K562 (cell line): ENCODE data around the gene RHBG. TPM values are rescaled to one million over a fixed set of nuclear protein-coding genes. Genes with fewer than 3 reads are reported as not detected.
A peak's percentile ranks its signal among the peaks of the same experiment; 100 is the strongest.

Experiments
- ADNP ChIP-seq: fragments of 200-800 bp; sonication (Bioruptor generic); IDR thresholded peaks from 2 replicates; pipeline ENCODE4 v1.6.1; 2016; ENCODE audit warnings: missing genetic modification characterization, missing compliant biosample characterization
- BRD9 ChIP-seq: fragments of 450-650 bp; IDR thresholded peaks from 2 replicates; pipeline ENCODE4 v1.6.1; 2018; ENCODE audit warnings: low read depth; ENCODE audit not compliant: partially characterized antibody
- CBFA2T2 ChIP-seq: fragments of 450-650 bp; conservative IDR thresholded peaks from 2 replicates; pipeline ENCODE4 v1.6.1; 2017; ENCODE audit warnings: mild to moderate bottlenecking
- EP400 ChIP-seq: fragments of 450-650 bp; IDR thresholded peaks from 2 replicates; pipeline ENCODE4 v1.6.1; 2017; ENCODE audit warnings: antibody characterized with exemption, mild to moderate bottlenecking, moderate library complexity
- ESRRB ChIP-seq: fragments of 250-450 bp; sonication (Bioruptor Pico); IDR thresholded peaks from 2 replicates; pipeline ENCODE4 v1.5.0; 2020; ENCODE audit warnings: mild to moderate bottlenecking, moderate library complexity, borderline replicate concordance
- FIP1L1 ChIP-seq: fragments of 200-400 bp; formaldehyde crosslinking; IDR thresholded peaks from 2 replicates; pipeline ENCODE4 v1.6.1; 2018; ENCODE audit warnings: mild to moderate bottlenecking, low read depth, low read length; ENCODE audit not compliant: poor library complexity, severe bottlenecking
- MEF2A ChIP-seq: IDR thresholded peaks from 2 replicates; pipeline ENCODE4 v1.6.1; 2011; ENCODE audit warnings: low read depth, mild to moderate bottlenecking, low read length, moderate library complexity; ENCODE audit not compliant: control insufficient read depth
- NFIC ChIP-seq: fragments of 450-650 bp; IDR thresholded peaks from 2 replicates; pipeline ENCODE4 v1.6.1; 2017; ENCODE audit warnings: mild to moderate bottlenecking, inconsistent platforms
- NONO ChIP-seq, 2 experiments: fragments of 200-400 bp in 1 of 2; fragments of 450-650 bp in 1 of 2; formaldehyde crosslinking in 1 of 2; IDR thresholded peaks; 2 replicates each; pipeline ENCODE4 v1.6.1; 2017; ENCODE audit warnings: low read depth in 2 of 2, mild to moderate bottlenecking in 2 of 2, moderate library complexity in 2 of 2, low read length in 1 of 2
- NR3C1 ChIP-seq: sonication (generic); formaldehyde crosslinking; IDR thresholded peaks from 2 replicates; pipeline ENCODE4 v1.8.1; 2022; ENCODE audit warnings: missing genetic modification reagents
- RBBP5 ChIP-seq: fragments of 200-600 bp; sonication (generic); IDR thresholded peaks from 2 replicates; pipeline ENCODE4 v1.6.1; 2012; ENCODE audit warnings: borderline replicate concordance, mild to moderate bottlenecking, low read length, control low read depth, inconsistent platforms; ENCODE audit not compliant: insufficient read depth, poor library complexity, severe bottlenecking
- RREB1 ChIP-seq: fragments of 250-450 bp; sonication (Bioruptor Pico); IDR thresholded peaks from 2 replicates; pipeline ENCODE4 v1.4.0; 2020
- ZBTB2 ChIP-seq: fragments of 450-650 bp; IDR thresholded peaks from 2 replicates; pipeline ENCODE4 v1.6.1; 2016; ENCODE audit warnings: antibody characterized with exemption
- ZFP30 ChIP-seq: fragments of 250-450 bp; sonication (Bioruptor Pico); IDR thresholded peaks from 2 replicates; pipeline ENCODE4 v1.8.0; 2022; ENCODE audit warnings: moderate library complexity, mild to moderate bottlenecking, inconsistent platforms, borderline replicate concordance
- ZNF12 ChIP-seq: sonication (generic); formaldehyde crosslinking; IDR thresholded peaks from 2 replicates; pipeline ENCODE4 v1.4.0; 2020; ENCODE audit warnings: mild to moderate bottlenecking, missing genetic modification reagents
- ZNF146 ChIP-seq: IDR thresholded peaks from one replicate; pipeline ENCODE4 v1.6.1; 2018; ENCODE audit warnings: missing compliant biosample characterization; ENCODE audit not compliant: unreplicated experiment
- polyA plus RNA-seq, 8 experiments: library from polyadenylated mRNA; depleted of rRNA in 4 of 8; stranded (reverse) in 5 of 8; unstranded in 3 of 8; fragments of >200 nt; fragmentation: Nextera tagmentation in 2 of 8; fragmentation: Illumina TruSeq in 1 of 8; extraction: Ambion mirVana in 2 of 8; extraction: Trizol in 1 of 8; gene quantifications; 2 replicates each; pipeline versions ENCODE4 v1.2.1 to v1.2.3, GENCODE V29; 2011 to 2014; ENCODE audit warnings: inconsistent platforms in 1 of 8, missing spikeins in 1 of 8
- total RNA-seq, 7 experiments: library from RNA; depleted of rRNA in 6 of 7; stranded (reverse); fragments of >200 nt in 6 of 7; fragmentation: Illumina TruSeq in 2 of 7; extraction: Trizol in 2 of 7; gene quantifications; 2 replicates each; pipeline versions ENCODE4 v1.2.1 to v1.2.3, GENCODE V29; 2011 to 2021; ENCODE audit warnings: low replicate concordance in 1 of 7

The RHBG gene
- total and polyA plus RNA-seq, 9 of the 15 experiments (the other 6 are each of a cell fraction or from before 2014, with no cell fraction given): not detected

GRCh38 chr1:156338180-156338976 lies 30.6 kb upstream of the RHBG start, which contains the start of the genes CCT3 and TSACC (continued):
- TF ChIP-seq FIP1L1: no peak
- TF ChIP-seq RBBP5: peak; percentile 65
- peak; percentile 97 for TF ChIP-seq EP400
- TF ChIP-seq RREB1 (CRISPR knock-in tag): no peak
- TF ChIP-seq CBFA2T2: no peak
- no peak for TF ChIP-seq ZNF146 (CRISPR knock-in tag)
- 0 out of 2 replicates have a peak, but pooled peaks have one; percentile 43 for TF ChIP-seq ZNF12 (CRISPR knock-in tag)
- peak; percentile 92 for TF ChIP-seq ZBTB2
- no peak for TF ChIP-seq ESRRB
- no peak for TF ChIP-seq BRD9
- TF ChIP-seq NR3C1 (CRISPR knock-in tag): no peak
- no peak for TF ChIP-seq ADNP (tag)
- no peak for TF ChIP-seq NONO (IDR thresholded peaks at IDR 0.05; ENCODE audit: low read depth in 2 of 2, low read length in 1 of 2)
- peak; percentile 99 for TF ChIP-seq NFIC
- TF ChIP-seq MEF2A: no peak
- no peak for TF ChIP-seq ZFP30 (CRISPR knock-in tag)
